NCI-H748 (cell line): Measurements from ENCODE around the gene IL5RA.

Experiments used
- DNase-seq: peaks from one replicate; lab custom pipeline; 2025; ENCODE audit not compliant: unreplicated experiment; lab: John Stamatoyannopoulos, UW

The IL5RA gene

DNA sequence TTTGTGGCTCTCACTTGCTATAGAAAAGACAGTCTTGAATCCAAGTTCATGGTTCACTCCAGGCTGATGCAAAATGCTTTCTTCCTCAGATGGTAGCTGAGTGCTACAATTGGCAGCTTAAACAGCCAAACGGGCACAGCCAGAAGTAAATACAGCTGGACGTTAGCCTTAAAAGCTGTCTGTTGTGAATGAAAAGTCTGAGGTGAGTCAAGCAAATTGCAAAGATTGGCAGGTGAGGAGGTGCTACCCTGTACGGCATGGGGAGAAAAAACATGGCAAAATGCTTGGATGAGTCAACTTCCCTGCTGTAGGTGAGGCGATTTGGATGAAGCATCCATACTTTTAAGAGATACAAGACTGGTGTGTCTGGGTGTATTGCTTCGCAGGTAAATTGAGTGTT, 40.5 kb downstream of the IL5RA start:
- peak; percentile 59 for DNase-seq

DNA sequence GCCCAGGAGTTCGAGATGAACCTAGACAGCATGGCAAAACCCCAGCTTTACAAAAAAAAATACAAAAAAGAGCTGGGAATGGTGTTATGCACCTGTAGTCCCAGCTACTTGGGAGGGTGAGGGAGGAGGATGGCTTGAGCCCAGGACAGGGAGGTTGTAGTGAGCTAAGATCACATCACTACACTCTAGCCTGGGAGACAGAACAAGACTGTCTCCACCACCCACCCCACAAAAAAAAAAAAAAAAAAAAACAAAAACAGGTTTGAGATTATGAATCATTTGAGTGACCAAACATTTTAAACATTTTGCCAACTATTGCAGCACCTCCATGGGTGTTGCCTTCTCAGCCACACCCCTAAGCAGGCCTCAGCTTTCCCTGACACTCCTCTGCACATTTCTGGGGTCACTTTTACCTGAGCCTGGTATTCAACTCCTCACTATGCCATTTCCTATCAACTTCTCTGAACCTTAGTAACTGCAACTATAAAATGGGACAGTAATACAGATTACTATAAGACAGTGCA, 41.8 kb downstream of the IL5RA start:
- DNase-seq = no peak

DNA sequence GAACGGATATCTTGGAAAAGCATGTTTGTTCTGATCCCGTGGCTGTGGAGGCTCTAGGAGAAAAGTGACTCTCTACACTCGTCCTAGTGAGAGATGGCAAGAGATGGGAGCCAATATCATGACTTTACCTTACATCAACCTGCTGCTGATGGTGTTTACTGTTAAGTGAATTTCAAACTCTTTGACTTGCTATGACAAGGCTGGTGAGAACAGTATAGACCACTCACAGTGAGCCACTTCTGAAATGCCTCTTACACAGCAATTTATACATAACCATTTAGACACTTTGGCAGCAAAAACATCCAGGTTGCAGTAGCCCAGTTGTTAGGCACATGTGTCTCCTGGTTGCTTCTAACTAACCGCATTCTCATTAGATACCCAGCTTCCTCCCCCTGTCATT, 43.3 kb downstream of the IL5RA start:
- no peak for DNase-seq

DNA sequence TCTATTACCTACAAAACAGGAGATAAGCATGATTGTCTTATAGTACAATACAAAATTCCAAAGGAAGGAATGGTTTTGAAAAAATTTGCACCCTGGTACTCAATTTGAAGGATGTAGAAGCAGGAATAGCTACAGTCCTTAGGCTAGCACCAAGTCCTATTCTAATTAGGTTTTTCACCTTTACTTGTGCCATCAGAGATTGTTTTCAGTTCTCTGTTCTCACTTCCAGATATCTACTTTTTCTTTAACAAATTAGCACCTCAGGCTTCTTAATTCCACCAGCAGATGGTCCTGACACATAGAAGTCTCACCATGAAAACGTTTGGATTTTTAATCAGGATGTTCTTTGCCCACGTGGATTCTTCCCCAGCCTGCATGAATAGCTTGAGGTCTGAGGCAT, 43.8 kb downstream of the IL5RA start:
- no peak for DNase-seq

DNA sequence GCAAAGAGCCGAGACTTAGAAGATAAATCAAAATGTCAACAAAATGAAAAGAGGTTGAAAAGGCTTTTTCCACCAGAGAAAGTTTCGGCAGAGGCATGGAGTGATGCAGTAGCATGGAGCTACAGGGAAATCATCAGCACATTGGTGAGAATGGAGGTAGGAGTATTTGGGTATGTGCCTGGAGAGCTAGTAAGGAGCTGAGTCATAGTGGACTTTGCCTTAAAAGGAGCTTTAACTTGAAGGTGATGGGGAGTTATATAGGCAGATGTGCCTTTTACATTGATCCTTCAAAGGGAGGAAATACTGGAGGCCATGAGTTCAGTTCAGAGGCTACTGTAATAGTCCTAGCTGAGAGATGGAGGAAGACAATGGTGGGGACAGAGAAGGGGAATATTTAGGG, 44.3 kb downstream of the IL5RA start:
- no peak for DNase-seq

DNA sequence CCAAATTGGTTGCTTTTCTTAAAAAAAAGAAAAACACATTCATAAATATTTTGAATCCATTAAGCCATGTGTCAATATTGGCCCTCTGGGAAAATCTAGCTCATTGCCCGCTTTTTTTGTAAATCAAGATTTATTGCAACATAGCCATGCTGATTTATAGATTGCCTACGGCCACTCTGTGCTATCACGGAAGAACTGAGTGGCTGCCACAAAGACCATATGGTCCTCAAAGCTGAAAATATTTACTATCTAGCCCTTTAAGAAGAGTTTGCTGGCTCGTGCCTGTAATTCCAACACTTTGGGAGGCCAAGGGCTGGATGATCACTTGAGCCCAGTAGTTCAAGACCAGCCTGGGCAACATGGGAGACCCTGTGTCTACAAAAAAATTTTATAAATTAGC, 45.9 kb downstream of the IL5RA start:
- DNase-seq = no peak

DNA sequence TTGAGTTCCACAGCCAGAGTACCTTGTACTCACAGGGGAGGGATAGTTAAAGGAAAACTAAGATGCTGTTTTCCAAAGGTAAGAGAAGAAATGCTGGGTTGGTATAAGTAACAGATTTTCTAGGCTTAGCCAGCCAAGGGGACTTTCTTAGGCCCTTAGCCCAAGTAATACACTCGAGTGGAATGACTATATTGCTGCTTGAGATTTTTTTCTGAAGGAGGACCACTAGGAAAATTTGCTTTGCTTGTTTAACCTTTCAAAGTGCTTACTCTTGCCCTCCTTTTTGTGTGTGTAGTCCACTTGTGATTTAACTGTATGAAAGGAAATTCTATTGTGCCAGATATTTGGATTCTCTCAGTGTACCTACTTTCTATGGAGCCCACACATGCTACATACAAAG, 50.5 kb downstream of the IL5RA start:
- no peak for DNase-seq

DNA sequence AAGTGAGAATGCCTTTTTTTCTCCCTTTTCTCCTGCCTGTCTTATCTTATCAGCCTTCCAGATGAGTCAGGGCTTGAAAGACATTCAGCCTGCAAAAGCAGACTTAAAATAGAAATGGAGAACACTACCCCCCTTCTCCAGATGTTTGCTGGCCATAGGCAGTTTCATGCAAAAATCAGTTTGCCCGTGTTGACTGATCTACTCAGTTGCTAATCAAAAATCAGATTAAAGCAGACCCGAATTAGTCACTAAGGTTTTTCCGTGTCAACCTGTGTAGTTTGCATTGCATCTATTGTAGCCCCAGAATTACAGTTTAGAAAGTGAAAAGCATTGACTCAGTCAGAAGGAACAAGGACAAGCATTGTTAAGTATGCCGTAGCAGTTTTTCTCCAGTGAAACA, 56.2 kb downstream of the IL5RA start:
- DNase-seq = no peak

DNA sequence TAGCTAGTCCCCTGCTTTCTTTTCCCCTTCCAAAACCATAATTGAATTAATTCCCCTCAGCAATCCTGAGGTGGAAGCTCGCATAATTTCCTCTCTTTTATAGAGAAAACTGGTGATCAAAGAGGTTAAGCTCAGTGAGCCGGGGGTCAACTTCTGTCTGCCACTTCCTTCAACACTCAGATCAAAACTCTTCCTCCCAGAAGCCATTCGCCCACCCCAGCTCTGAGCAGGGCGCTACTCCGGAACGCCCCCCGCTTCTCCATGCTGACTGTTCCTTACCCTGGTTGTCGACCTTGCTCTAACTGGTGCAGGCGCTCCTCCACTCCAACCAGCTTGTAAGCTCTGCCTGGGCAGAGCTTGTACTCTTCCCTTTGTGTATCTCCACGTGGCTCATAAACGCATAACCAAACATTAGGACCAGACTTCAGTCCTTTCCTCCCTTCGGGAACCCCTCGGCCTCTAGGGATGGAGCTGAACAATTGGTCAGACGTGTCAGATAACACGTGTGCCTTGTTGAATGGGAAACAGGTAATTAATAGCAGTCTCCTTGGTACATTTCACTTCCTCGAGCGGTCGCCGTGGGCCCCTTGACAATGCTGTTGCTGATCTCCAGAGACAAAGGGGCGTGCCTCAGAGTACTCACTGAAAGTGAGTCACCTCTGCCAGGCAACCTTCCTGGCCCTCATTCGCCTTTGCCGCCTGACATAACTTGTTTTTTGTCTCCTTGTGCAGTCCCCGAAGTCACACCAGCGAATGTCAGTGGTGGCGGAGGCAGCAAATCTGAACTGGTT, 71.8 kb downstream of the IL5RA start:
- no peak for DNase-seq

DNA sequence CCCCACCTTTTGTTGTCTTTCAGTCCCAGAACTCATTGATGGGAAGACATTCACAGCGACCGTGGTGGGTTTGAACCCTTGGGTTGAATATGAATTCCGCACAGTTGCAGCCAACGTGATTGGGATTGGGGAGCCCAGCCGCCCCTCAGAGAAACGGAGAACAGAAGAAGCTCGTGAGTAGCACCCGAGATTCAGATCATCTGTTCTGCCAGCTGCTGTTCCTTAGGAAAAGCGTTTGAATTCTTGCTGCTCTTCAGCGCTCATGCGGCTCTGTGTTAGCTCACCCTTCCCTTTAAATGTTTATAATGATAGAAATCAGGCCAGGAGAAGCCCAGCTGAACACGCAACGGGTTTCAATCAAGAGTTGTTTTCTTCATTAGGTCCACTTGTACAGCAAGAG, 73.0 kb downstream of the IL5RA start:
- no peak for DNase-seq

DNA sequence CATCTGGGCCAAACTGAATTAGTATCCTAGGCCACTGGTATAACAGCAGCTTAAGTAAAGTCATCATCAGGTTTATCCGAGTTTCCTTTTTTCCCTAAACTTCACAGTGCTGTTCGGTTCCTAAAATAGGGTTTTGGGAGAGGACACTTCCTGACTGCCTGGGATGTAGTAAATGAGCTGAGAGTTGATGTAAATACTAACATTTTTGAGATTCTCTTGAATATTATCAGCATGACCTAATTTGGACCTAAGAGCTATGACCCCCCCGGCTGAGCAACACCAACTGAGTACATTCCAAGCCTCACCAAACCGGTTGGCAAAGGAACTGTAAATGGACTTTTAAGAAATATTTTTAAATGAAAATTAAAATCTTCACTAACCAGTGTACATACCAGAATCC, 78.8 kb downstream of the IL5RA start:
- no peak for DNase-seq

DNA sequence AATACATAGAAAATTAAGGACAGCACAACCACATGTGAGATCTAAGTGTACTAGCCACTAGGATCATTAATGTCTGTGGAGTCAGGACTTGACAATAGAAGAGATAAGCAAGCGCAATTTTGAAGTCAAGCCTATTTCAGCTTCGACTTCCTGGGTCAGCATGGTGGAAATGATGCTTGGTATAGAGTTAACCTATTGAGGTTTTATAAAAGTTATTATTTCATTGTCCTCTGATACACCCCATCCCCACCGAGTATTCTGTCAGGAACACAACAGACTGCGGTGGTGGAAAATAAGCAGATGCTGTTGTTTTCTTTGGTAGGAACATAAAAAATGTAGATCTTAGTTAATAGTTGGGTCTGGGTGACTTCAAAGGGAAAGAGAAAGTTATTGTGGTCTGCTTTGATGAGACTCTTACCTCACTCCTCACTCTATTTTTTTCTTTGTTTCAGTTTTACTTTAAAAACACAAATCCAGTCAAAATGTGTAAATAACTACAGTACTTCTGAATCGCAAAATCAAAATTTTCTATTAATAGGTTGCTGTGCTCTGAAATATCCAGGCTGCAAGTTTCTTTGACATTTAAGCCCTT, 82.1 kb downstream of the IL5RA start:
- DNase-seq = no peak

DNA sequence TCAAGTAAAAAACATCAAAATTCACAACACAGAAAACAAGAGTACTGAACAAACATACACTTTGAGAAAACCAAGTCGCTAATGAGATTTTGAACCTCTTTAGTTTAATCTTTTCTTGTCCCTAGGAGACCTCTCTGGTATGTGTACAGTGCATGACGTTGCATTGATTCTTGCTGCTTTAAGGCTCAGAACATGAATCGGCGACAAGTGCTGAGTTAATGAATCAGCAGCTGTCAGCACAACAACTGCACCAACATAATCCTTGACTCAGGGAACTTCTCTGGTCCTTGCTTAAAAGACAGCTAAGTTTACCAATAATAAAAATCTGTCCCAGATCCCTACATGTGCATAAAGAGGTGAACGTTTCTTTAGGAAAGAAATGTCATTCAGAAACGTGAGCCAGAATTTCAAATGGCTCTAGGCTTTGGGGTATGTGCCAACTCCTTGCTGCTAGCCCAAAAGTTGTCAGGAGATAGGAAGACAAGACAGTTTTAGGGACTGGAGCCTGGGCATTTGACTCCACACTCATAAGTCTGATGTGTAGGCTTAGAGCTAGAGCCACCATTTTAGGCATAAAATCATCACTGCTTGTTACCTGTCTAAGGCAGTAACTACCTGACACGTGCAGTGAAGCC, 86.9 kb downstream of the IL5RA start:
- peak; percentile 54 for DNase-seq

DNA sequence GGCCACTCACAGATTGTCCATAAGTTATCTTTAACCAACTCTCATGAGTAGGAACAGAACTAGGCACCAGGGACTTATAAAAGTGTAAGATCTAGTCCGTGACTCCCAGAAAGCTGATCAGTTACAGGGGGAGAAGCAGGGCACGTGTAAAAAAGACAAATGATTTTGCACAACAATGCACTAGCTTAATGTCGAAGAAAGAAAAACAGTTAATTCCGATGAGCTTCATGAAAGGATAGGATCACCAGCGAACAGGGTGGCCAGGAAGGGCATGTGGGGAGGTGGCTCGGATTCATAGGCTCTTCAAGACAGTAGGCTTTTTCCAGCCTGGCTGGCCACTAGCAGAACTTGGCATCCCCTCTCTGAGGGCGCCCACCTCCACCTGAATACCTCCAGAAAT, 90.0 kb downstream of the IL5RA start:
- DNase-seq = no peak
